Measurements from ENCODE around the gene ZNF664.

Gene ZNF664

DNA sequence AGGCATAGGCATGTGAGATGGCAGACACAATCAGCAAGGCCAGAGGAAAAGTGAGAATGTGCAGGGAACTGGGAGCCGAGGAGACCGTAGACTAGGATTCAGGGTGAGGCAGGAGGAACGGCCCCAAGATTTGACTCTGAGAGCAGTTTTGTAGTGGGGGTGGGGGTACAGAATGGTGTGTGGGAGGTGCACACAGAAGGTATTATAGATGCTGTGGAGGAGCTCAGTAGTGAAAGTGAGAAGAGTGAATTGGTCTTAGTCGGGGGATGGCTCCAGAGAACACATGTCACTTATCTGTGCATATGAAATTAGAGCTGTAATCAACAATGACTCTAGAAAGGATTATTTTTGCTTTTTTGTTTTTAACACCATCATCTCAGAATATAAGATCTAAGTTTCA, 11.9 kb downstream of the ZNF664 start:
- H3K4me3 ChIP-seq (replicated peaks; ENCODE audit: low read depth, low read length), result no peak overlapping the region
- DNase-seq (ENCODE audit: extremely low read depth, insufficient read length), result no peak
- no peaks in the 10 kb centered on the region for H3K27me3 ChIP-seq (replicated peaks; ENCODE audit: control insufficient read depth, insufficient read depth, low read length)
- H3K36me3 ChIP-seq (ENCODE audit: control insufficient read depth, insufficient read depth, low read length), result peaks cover 8% of the 10 kb centered on the region
- no peak for TF ChIP-seq CTCF (IDR thresholded peaks at IDR 0.05; ENCODE audit: insufficient read depth, low read length, poor library complexity, severe bottlenecking)

DNA sequence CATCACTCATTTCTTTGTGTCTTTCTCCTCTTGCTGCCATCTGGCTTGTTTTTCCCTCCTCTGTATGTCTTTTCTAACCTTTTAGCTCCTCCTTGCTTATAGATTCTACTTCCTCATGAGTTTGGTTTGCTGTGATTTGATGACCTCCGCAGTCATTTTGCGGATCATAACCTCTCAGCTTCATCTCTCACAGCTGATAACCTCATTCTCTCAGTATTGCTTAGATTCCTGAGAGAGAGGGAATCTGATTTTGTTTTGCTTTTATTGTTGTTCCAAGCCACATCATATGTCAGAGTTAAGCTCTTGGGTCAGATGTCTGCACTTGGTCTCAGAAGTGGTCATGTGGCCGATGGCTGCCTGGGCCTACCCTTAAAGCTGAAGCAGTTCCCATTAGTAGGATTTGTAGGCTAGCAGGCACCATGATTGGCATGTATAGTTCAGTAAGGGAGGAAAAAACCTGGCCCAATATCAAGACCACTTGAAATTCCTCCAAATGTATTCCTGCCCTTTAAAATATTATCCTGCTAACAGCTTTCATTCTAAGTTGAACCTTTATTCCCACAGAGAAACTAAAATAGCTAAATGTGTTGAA, 13.5 kb downstream of the ZNF664 start:
- no peak for DNase-seq (ENCODE audit: extremely low read depth, insufficient read length)
- Histone ChIP-seq H3K4me3 (replicated peaks; ENCODE audit: low read depth, low read length) (no peak overlapping the region), H3K36me3 (ENCODE audit: control insufficient read depth, insufficient read depth, low read length) (peaks cover 11% of the 10 kb centered on the region), H3K27me3 (replicated peaks; ENCODE audit: control insufficient read depth, insufficient read depth, low read length) (no peaks in the 10 kb centered on the region)
- no peak for TF ChIP-seq CTCF (IDR thresholded peaks at IDR 0.05; ENCODE audit: insufficient read depth, low read length, poor library complexity, severe bottlenecking)

GRCh38 chr12:123987022-123987421, 14.0 kb downstream of the ZNF664 start:
- no peak overlapping the region for H3K4me3 ChIP-seq (replicated peaks; ENCODE audit: low read depth, low read length)
- no peak for TF ChIP-seq CTCF (IDR thresholded peaks at IDR 0.05; ENCODE audit: insufficient read depth, low read length, poor library complexity, severe bottlenecking)
- DNase-seq (ENCODE audit: extremely low read depth, insufficient read length), result no peak
- H3K36me3 ChIP-seq (ENCODE audit: control insufficient read depth, insufficient read depth, low read length), result peaks cover 13% of the 10 kb centered on the region
- no peaks in the 10 kb centered on the region for H3K27me3 ChIP-seq (replicated peaks; ENCODE audit: control insufficient read depth, insufficient read depth, low read length)

DNA sequence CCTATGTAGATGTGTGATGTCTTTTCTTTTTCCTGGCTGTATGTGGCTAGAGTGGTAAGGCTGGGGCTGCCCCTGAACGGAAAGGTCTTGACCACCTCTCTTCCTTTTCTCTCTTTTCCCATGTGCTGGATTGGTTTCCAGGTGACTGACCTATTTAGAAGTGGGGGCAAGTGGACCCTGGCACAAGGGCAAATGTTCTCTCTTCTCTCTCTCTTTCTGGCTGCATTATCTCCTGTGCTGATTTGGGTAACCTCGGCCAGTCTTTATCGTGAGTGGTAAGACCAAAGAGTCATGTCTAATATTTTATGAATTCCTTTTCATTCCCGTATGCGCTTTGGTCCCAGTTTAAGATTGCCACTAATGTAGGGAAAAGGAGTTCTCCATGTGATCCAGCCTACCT, 16.2 kb downstream of the ZNF664 start:
- peaks cover 14% of the 10 kb centered on the region for H3K36me3 ChIP-seq (ENCODE audit: control insufficient read depth, insufficient read depth, low read length)
- DNase-seq (ENCODE audit: extremely low read depth, insufficient read length), result no peak
- no peaks in the 10 kb centered on the region for H3K27me3 ChIP-seq (replicated peaks; ENCODE audit: control insufficient read depth, insufficient read depth, low read length)

DNA sequence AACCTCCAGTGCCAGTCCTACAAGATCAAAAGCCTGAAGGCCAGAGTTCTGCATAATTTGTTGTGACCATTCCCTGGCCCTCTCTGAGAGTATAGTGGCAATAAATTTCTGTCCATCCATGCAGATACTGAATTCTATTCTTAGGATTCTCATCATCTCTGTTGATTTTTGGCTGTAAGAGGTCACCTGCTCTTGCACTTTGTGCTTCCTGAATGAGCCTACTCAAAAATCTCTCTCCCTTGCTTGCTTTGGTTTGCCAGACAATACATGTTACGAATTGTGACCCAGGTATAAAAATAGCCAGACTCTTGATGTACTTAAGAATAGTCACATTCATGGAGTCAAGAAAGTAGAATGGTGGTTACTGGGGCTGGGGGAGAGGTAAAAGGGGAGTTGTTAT, 16.7 kb downstream of the ZNF664 start:
- no peaks in the 10 kb centered on the region for H3K27me3 ChIP-seq (replicated peaks; ENCODE audit: control insufficient read depth, insufficient read depth, low read length)
- peaks cover 14% of the 10 kb centered on the region for H3K36me3 ChIP-seq (ENCODE audit: control insufficient read depth, insufficient read depth, low read length)
- TF ChIP-seq CTCF (IDR thresholded peaks at IDR 0.05; ENCODE audit: insufficient read depth, low read length, poor library complexity, severe bottlenecking), result no peak
- no peak overlapping the region for H3K4me3 ChIP-seq (replicated peaks; ENCODE audit: low read depth, low read length)
- no peak for DNase-seq (ENCODE audit: extremely low read depth, insufficient read length)

More for the DNA sequence above, 16.2 kb downstream of the ZNF664 start:
- no peak for TF ChIP-seq CTCF (IDR thresholded peaks at IDR 0.05; ENCODE audit: insufficient read depth, low read length, poor library complexity, severe bottlenecking)
- no peak overlapping the region for H3K4me3 ChIP-seq (replicated peaks; ENCODE audit: low read depth, low read length)

- no peak for DNase-seq (ENCODE audit: extremely low read depth, insufficient read length)
- no peak overlapping the region for H3K4me3 ChIP-seq (replicated peaks; ENCODE audit: low read depth, low read length)
- H3K36me3 ChIP-seq (ENCODE audit: control insufficient read depth, insufficient read depth, low read length), result peaks cover 14% of the 10 kb centered on the region
- TF ChIP-seq CTCF (IDR thresholded peaks at IDR 0.05; ENCODE audit: insufficient read depth, low read length, poor library complexity, severe bottlenecking), result no peak
- no peaks in the 10 kb centered on the region for H3K27me3 ChIP-seq (replicated peaks; ENCODE audit: control insufficient read depth, insufficient read depth, low read length)
These were observed 17.5 kb downstream of the ZNF664 start for GRCh38 chr12:123990511-123990910.

Data from GM06990 (cell line).